Measurements from ENCODE around the gene FBLN1.

FBLN1 gene

DNA sequence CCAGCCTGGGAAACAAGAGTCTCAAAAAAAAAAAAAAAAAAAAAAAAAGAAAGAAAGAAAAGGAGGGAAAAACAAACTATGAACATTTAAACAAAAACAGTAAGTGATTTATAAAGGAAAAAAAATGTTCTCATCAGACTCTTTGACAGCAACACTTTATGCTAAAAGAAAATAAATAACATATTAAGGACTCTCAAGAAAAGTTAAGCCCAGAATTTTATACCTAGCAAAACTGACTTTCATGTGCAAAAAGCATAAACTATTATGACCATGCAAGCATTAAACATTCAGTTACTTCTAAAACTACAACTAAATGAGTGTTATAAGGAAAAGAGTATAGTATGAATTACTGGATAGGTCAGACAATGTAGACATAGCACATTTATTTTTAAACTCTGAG, 68.4 kb downstream of the FBLN1 start:
- DNase-seq: no peak

GRCh38 chr22:45572444-45572843, 69.8 kb downstream of the FBLN1 start:
- DNase-seq: no peak

GRCh38 chr22:45574069-45574703, 71.5 kb downstream of the FBLN1 start:
- DNase-seq: no peak

- no peak for DNase-seq
Measured at GRCh38 chr22:45575173-45575572, 72.5 kb downstream of the FBLN1 start.

DNA sequence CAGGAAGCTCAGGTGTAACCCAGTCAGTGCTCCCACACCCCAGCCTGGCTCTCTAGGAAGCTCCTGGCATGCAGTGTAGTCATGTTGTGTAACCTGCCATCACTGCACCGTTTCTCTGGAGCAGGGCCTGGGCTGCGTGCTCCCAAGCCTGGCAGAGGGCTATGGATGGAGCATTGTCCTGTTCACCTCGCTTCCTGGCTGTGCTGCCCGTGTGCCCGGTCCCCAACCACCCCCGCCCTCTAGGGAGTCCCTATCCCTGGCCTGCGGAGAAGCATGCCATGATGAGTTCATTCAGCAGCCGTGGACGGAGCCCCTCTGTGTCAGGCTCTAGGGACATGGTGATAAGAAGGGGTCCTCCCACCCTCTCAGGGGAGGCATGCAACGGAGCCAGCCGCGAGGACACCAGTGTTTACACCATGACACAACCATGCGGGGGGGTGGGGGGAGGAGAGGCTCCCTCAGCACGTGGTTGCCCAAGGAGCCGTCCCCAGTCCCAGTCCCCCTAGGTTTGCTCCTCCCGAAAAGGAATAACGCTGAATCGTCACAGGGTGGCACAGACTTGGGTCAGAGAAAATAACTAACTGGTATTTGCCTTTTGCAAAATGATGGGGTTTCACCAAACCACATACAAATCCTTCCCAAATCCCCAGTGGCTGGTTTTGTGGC, 73.1 kb downstream of the FBLN1 start:
- DNase-seq: no peak

GRCh38 chr22:45576273-45576625, 73.6 kb downstream of the FBLN1 start:
- DNase-seq: no peak

DNA sequence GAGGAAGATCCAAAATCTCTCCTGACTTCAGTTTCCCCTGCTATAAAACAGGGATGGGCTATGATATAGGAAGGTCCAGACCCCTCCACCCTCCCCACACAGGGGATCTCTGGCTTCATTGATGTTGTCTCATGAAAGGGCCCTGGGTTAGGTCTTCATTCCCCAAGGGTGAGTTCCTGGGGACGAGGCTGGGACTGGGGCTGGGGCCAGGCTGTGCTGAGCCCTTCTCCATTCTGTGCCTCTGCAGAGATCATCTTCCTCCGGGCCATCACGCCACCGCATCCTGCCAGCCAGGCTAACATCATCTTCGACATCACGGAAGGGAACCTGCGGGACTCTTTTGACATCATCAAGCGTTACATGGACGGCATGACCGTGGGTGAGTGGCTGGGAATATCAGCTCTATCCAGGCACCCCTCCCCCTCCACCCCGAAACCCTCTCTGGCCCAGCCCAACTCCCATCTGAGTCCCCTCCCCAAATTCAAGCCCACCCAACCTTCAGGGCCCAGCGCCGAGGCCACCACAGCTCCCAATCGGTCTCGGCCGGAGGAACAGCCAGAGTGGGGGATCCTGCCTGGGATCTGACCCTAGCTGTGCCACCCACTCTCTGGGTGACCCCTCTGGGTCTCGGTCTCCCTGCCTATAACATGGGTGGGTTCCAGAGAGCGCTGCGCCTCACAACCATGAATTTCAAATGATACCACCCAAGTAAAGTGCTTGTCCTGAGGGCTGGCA, 74.2 kb downstream of the FBLN1 start:
- no peak for DNase-seq

- peak; percentile 69 to 72 for DNase-seq
Measured at GRCh38 chr22:45577746-45578523, 75.3 kb downstream of the FBLN1 start.

GRCh38 chr22:45578524-45579147, 76.0 kb downstream of the FBLN1 start:
- no peak for DNase-seq

DNA sequence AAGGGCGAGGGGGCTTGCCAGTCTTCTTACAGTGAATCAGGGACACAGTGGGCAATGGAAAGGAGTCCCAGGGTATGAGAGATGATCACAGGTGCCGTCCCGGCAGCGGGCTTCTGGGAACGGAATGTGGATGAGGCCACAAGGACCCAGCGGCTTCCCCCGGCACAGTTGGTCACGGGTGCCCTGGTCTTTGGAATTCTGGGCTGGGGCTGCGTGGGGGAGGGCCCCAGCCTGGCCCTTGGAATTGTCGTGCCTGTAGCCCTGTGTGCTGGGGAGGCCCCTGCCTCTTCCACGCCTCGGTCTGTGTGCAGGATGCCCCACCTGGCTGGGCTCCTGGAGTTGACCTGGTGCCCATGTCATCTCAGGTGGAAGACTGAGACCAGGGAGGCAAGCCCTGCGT, 76.6 kb downstream of the FBLN1 start:
- DNase-seq: no peak

GRCh38 chr22:45579806-45580725, 77.4 kb downstream of the FBLN1 start:
- DNase-seq: no peak

GRCh38 chr22:45580726-45581381, 78.2 kb downstream of the FBLN1 start:
- DNase-seq: no peak

GRCh38 chr22:45581549-45582080, 78.9 kb downstream of the FBLN1 start:
- DNase-seq: no peak

GRCh38 chr22:45582236-45582954, 79.7 kb downstream of the FBLN1 start:
- DNase-seq: no peak

GRCh38 chr22:45582955-45583320, 80.3 kb downstream of the FBLN1 start:
- no peak for DNase-seq

DNA sequence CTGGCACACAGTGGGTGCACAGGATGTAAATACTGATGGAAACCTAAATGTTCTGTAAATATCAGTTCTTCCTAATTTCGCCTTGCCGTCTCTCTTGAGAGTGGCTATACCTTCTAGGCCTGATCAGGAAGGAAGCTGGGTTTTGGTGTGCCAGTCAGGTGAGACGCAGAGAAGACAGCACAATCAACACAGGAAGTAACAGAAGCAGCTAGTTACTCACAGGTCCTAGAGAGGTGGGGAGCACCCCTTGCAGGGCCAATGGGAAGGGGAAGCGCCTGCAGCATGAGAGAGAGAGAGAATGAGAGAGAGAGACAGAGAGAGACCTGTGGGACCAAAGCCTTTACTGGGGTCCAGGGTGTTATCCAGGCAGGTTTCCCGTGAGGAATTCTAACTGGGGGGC, 80.8 kb downstream of the FBLN1 start:
- no peak for DNase-seq

GRCh38 chr22:45584121-45584570, 81.5 kb downstream of the FBLN1 start:
- DNase-seq: no peak

GRCh38 chr22:45584621-45585436, 82.1 kb downstream of the FBLN1 start:
- no peak for DNase-seq

- no peak for DNase-seq
Measured at GRCh38 chr22:45585437-45585755, 82.7 kb downstream of the FBLN1 start.
